GM13977 (cell line): Measurements from ENCODE around the gene SMURF2.

Experiments
- DNase-seq: peaks from one replicate; pipeline ENCODE4 v3.0.0; 2012; ENCODE audit warnings: low spot score
- CTCF ChIP-seq: IDR thresholded peaks from 2 replicates; pipeline ENCODE4 v1.5.1; 2012; ENCODE audit warnings: mild to moderate bottlenecking, control low read depth; ENCODE audit not compliant: insufficient read depth; ENCODE audit errors: extremely low read depth, missing control alignments
- in situ Hi-C: fragments of 300-500 bp; cut with MboI; formaldehyde crosslinking; loops from one replicate; pipeline ENCODE4 v1.12.0; 2022; ENCODE audit warnings: low sequenced_read_pairs, low pct_unique_long_range_greater_than_20kb, mixed read lengths, inconsistent platforms; ENCODE audit not compliant: unreplicated experiment

SMURF2 gene

GRCh38 chr17:64575431-64575830 is 86.7 kb downstream of the SMURF2 start:
- no peak for TF ChIP-seq CTCF
- in situ Hi-C loops = no loop called here

GRCh38 chr17:64574646-64575045 is 87.5 kb downstream of the SMURF2 start:
- no peak for TF ChIP-seq CTCF
- in situ Hi-C loops = no loop called here
- DNase-seq = no peak

More at GRCh38 chr17:64575431-64575830, 86.7 kb downstream of the SMURF2 start:
- DNase-seq = no peak

DNA sequence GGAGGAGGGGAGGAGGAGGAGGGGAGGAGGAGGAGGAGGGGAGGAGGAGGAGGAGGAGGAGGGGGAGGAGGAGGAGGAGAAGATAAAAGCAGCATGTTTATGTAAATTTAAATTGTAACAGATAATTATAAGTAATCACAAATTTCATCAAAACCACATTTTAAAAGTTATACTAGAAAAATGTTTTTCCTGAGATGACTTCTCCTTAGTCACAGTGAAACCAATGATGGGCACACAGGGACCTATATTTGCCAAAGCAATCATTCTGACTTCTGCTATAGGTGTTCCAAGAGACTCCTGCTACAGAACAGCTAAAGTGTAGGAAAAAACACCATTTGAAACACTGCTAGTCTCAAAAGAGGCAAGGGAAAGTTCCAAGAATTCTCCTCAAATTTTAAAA is 88.9 kb downstream of the SMURF2 start:
- DNase-seq = no peak
- no peak for TF ChIP-seq CTCF
- in situ Hi-C loops = no loop called here

DNA sequence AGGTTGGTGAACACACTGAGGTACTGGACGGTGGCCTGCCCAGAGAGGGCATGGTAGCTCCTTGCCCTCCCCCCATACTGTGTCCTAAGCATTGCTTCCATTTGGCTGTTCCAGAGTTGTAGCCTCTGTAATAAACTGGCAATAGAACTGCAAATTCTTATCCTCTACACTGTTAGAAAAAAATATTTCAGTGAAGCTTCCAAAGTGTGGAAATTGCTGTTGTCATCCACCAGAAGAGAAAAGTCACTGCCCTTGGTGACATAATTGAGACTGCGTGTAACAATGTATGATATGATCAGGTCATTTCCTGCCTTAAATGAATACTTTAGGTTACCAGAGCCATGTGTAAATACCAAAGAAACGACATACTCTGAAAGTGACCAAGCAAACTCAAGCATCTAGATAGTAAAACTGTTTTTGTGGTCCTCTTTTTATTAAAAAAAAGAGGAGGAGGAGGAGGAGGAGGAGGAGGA is 89.4 kb downstream of the SMURF2 start:
- peak; percentile 25 for DNase-seq
- in situ Hi-C loops = no loop called here
- no peak for TF ChIP-seq CTCF

- in situ Hi-C loops = no loop called here
- no peak for DNase-seq
- no peak for TF ChIP-seq CTCF
These were observed 90.4 kb downstream of the SMURF2 start for GRCh38 chr17:64571746-64572145.

GRCh38 chr17:64565563-64565962 is 96.5 kb downstream of the SMURF2 start:
- in situ Hi-C loops = no loop called here
- no peak for DNase-seq
- no peak for TF ChIP-seq CTCF

DNA sequence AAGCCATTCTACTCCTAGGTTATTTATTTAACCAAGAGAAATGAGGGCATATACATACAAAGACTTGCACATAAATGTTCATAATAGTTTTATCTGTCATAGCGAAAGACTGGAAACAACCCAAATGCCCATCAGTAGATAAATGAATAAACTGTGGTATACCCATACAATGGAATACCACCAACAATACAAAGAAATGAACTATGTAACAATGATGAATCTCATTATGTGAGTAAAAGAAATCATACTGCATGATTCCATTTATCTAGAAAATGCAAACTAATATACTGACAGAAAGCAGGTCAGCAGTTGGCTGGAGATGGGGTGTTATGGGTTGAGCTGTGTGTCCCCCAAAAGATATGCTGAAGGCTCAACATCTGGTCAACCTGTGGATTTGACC is 98.0 kb downstream of the SMURF2 start:
- TF ChIP-seq CTCF = no peak
- in situ Hi-C loops = no loop called here

More for the DNA sequence above, 98.0 kb downstream of the SMURF2 start:
- no peak for DNase-seq
